AG04449 (cell line): ENCODE data around the gene SERTAD3.

Source experiments
- CTCF ChIA-PET: fragments of 350-600 bp; formaldehyde crosslinking; extraction: SDS; loops from one replicate; lab custom pipeline; 2021; ENCODE audit warnings: antibody characterized with exemption; lab: Yijun Ruan, JAX
- POLR2A ChIA-PET: fragments of 400-600, 350-600 bp; formaldehyde crosslinking; extraction: SDS; loops from one replicate; lab custom pipeline; 2020; ENCODE audit warnings: antibody characterized with exemption, inconsistent platforms; lab: Yijun Ruan, JAX
- DNase-seq: peaks from one replicate; pipeline ENCODE4 v3.0.0-alpha.2; 2010; ENCODE audit warnings: low read depth, low spot score
- H3K4me3 ChIP-seq: 2 replicates; pipeline ENCODE4 v1.5.1; 2011; ENCODE audit warnings: low read depth, mild to moderate bottlenecking, control low read depth, low read length
- TF ChIP-seq, protein P1 (sequence below): IDR thresholded peaks from one replicate; pipeline ENCODE4 v1.5.1; 2011; ENCODE audit warnings: mild to moderate bottlenecking, moderate library complexity, low read length, control low read depth, inconsistent platforms; ENCODE audit not compliant: insufficient read depth; ENCODE audit errors: missing control alignments

Gene SERTAD3

DNA sequence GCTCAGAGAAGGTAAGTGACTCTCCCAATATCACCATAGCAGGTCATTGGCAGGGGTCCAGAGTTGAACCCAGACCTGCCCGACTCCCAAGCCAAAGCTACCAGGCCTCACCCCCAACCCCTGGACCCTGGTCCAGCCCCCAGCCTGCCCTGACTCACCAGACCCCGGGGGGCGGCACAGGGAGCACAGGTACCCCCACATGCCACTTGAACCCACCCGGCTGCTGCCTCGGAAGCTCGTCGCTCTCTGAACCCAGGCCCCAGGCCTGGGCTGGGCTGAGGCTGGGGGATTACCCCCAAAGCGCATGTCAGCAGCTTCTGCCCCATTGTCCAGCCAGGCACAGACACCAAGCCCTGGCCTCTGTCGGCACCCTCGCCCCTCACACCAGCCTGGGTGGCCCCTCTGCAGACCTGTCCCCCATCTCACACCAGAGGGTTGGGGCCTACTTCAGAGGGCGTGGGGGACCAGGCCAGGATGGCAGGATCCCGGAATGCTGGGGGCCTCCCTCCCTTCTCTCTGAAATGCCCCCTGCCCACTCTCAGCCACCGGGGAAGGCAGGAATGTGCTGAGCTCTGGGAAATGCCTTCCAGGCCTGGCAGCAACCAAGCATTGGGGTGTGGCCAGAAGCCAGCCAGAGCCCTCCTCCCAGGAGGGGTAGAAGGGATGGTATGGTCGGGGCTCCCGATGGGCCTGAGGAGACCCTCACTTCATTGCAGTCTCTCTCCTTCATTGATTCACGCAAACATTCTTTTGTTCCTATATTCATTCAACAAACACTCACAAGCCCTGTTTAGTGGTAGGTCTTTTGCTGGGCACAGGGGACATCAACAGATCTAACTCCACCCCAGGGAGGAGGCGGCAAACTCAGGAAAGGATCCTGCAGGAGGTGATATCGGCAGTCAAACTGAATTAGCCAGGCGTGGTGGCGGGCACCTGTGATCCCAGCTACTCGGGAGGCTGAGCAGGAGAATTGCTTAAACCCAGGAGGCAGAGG lies 29.3 kb downstream of the SERTAD3 start:
- ChIA-PET POLR2A (interaction anchor here (1.2 kb wide), 1 partner anchor 11 kb away, joined by 4 read pairs; the partner anchor contains the start of gene SERTAD1), CTCF (interaction anchor here (0.9 to 2.5 kb wide), 5 partner anchors 8 to 109 kb away, joined by 3 to 14 read pairs (median 3); partner anchors contain the start of gene SERTAD1)
- no peak for DNase-seq
- TF ChIP-seq, protein P1, sequence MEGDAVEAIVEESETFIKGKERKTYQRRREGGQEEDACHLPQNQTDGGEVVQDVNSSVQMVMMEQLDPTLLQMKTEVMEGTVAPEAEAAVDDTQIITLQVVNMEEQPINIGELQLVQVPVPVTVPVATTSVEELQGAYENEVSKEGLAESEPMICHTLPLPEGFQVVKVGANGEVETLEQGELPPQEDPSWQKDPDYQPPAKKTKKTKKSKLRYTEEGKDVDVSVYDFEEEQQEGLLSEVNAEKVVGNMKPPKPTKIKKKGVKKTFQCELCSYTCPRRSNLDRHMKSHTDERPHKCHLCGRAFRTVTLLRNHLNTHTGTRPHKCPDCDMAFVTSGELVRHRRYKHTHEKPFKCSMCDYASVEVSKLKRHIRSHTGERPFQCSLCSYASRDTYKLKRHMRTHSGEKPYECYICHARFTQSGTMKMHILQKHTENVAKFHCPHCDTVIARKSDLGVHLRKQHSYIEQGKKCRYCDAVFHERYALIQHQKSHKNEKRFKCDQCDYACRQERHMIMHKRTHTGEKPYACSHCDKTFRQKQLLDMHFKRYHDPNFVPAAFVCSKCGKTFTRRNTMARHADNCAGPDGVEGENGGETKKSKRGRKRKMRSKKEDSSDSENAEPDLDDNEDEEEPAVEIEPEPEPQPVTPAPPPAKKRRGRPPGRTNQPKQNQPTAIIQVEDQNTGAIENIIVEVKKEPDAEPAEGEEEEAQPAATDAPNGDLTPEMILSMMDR = no peak
- H3K4me3 ChIP-seq = no peak overlapping the region

GRCh38 chr19:40413291-40413845 lies 30.8 kb downstream of the SERTAD3 start, which contains the start of gene PRX:
Gene PRX, minus strand, starts transcription at chr19:40413378. Its CDS starts 5,446 bp downstream, at chr19:40407932.
- POLR2A ChIA-PET = interaction anchor here (0.8 to 1.8 kb wide), 2 partner anchors 10 to 13 kb away, joined by 4 to 5 read pairs; partner anchors contain the start of gene SERTAD1
- TF ChIP-seq, protein P1 = no peak
- CTCF ChIA-PET = interaction anchor here (1.3 to 2.5 kb wide), 2 partner anchors 10 to 51 kb away, joined by 5 to 14 read pairs; no protein-coding TSS in a partner anchor
- DNase-seq = no peak
- no peak within 1 kb of the TSS for H3K4me3 ChIP-seq

DNA sequence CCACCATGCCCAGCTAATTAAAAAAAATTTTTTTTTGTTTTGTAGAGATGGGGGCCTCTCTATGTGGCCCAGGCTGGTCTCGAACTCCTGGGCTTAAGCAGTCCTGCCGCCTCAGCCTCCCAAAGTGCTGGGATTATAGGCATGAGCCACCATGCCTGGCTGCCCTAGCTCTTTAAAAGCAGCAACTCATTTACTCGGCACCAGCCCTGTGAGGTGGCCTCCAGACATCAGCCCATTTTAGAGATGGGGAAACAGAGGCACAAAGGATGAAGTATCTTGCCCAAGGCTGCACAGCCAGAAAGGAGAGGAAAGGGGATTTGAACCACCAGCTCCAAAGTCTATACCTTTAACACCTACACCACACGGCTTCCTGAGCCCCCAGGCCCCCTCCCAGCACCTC lies 31.3 kb downstream of the SERTAD3 start:
- TF ChIP-seq, protein P1 = no peak
- no peak overlapping the region for H3K4me3 ChIP-seq
- DNase-seq = no peak
- ChIA-PET POLR2A (interaction anchor here (0.8 to 1.8 kb wide), 2 partner anchors 9 to 13 kb away, joined by 4 to 5 read pairs; partner anchors contain the start of gene SERTAD1), CTCF (interaction anchor here (0.7 to 7.3 kb wide), 4 partner anchors 8 to 108 kb away, joined by 3 to 62 read pairs (median 10); no protein-coding TSS in a partner anchor)

- POLR2A ChIA-PET = no interaction called here
These were observed 32.1 kb downstream of the SERTAD3 start for GRCh38 chr19:40411958-40412499.

GRCh38 chr19:40411125-40411842 lies 32.9 kb downstream of the SERTAD3 start:
- no peak for DNase-seq
- CTCF ChIA-PET = interaction anchor here (0.9 to 7.3 kb wide), 3 partner anchors 9 to 43 kb away, joined by 3 to 62 read pairs (median 4); no protein-coding TSS in a partner anchor
- POLR2A ChIA-PET = interaction anchor here (0.8 kb wide), 1 partner anchor 9 kb away, joined by 4 read pairs; no protein-coding TSS in a partner anchor
- H3K4me3 ChIP-seq = no peak overlapping the region
- TF ChIP-seq, protein P1 = no peak

More at GRCh38 chr19:40411958-40412499, 32.1 kb downstream of the SERTAD3 start:
- CTCF ChIA-PET = interaction anchor here (1.1 to 7.3 kb wide), 3 partner anchors 8 to 42 kb away, joined by 3 to 62 read pairs (median 14); no protein-coding TSS in a partner anchor
- no peak overlapping the region for H3K4me3 ChIP-seq
- DNase-seq = no peak
- TF ChIP-seq, protein P1 = no peak
